BLaER1 treated with 17β-estradiol and CSF1 and Interleukin-3, amounts not matched to agents 10 nM and 100 nM (cell line): ENCODE data around the gene CCDC6.

Source experiments
- H3K27ac ChIP-seq, 11 experiments: shearing (Covaris generic); formaldehyde crosslinking; 2 replicates each; pipeline ENCODE4 v1.8.1; 2022
- H3K27me3 ChIP-seq, 11 experiments: shearing (Covaris generic); formaldehyde crosslinking; 2 replicates each; pipeline ENCODE4 v1.8.1; 2022
- H3K36me3 ChIP-seq, 11 experiments: shearing (Covaris generic); formaldehyde crosslinking; 2 replicates each; pipeline ENCODE4 v1.8.1; 2022
- H3K4me1 ChIP-seq, 10 experiments: shearing (Covaris generic); formaldehyde crosslinking; 2 replicates each; pipeline ENCODE4 v1.8.1; 2022
- H3K4me2 ChIP-seq, 11 experiments: shearing (Covaris generic); formaldehyde crosslinking; 2 replicates each; pipeline ENCODE4 v1.8.1; 2022
- H3K4me3 ChIP-seq, 10 experiments: shearing (Covaris generic); formaldehyde crosslinking; 2 replicates each; pipeline ENCODE4 v1.8.1; 2022
- H3K9ac ChIP-seq, 11 experiments: shearing (Covaris generic); formaldehyde crosslinking; 2 replicates each; pipeline ENCODE4 v1.8.1; 2022
- H3K9me3 ChIP-seq, 11 experiments: shearing (Covaris generic); formaldehyde crosslinking; replicated peaks in 1 of 11; 2 replicates each; pipeline ENCODE4 v1.8.1; 2022
- H4K20me1 ChIP-seq, 11 experiments: shearing (Covaris generic); formaldehyde crosslinking; 2 replicates each; pipeline ENCODE4 v1.8.1; 2022
- Cebpa-rat ChIP-seq, 11 experiments: shearing (Covaris generic); IDR thresholded peaks; 2 replicates each; pipeline ENCODE4 v1.8.1; 2022

Gene CCDC6

DNA sequence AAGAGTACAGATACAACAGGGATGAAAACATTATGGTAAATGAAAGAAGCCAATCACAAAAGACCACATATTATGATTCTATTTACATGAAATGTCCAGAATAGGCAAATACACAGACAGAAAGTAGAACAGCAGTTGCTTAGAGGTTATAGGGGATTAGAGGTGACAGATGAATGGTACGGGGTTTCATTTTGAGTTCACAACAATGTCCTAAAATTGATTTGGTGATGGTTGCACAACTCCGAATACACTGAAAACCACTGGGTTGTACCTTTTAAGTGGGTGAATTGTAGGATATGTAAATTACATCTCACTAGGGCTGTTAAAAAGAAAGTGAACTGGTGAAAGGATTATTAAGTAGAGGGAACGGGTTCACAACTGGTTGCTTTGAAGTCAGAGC lies 76.8 kb downstream of the CCDC6 start:
- Histone ChIP-seq H3K9me3 (peaks cover 5 to 21% (median 18%) of the 10 kb centered on the region in 11 experiments; a peak in 20 of 22 replicates), H4K20me1 (peaks cover 0 to 30% (median 0%) of the 10 kb centered on the region in 11 experiments; a peak in 6 of 22 replicates), H3K4me3 (no peak overlapping the region), H3K27me3 (no peaks in the 10 kb centered on the region), H3K36me3 (peaks cover 49 to 80% (median 70%) of the 10 kb centered on the region in 11 experiments), H3K9ac (no peak overlapping the region), H3K4me1 (peaks cover 24 to 38% (median 35%) of the 10 kb centered on the region in 10 experiments), H3K27ac (no peak overlapping the region), H3K4me2 (no peak overlapping the region)
- no peak for TF ChIP-seq Cebpa-rat (IDR thresholded peaks at IDR 0.05)

- Histone ChIP-seq H3K9ac (no peak overlapping the region), H3K36me3 (peaks cover 55 to 86% (median 76%) of the 10 kb centered on the region in 11 experiments), H4K20me1 (peaks cover 0 to 25% (median 0%) of the 10 kb centered on the region in 11 experiments; a peak in 6 of 22 replicates), H3K27me3 (no peaks in the 10 kb centered on the region), H3K4me2 (no peak overlapping the region), H3K27ac (no peak overlapping the region), H3K4me1 (peaks cover 21 to 33% (median 29%) of the 10 kb centered on the region in 10 experiments), H3K4me3 (no peak overlapping the region), H3K9me3 (peaks cover 9 to 27% (median 23%) of the 10 kb centered on the region in 11 experiments)
- TF ChIP-seq Cebpa-rat (IDR thresholded peaks at IDR 0.05): no peak
These were observed 77.3 kb downstream of the CCDC6 start for GRCh38 chr10:59829024-59829423.

- H3K27me3 ChIP-seq: no peaks in the 10 kb centered on the region
- peaks cover 0 to 5% (median 0%) of the 10 kb centered on the region in 10 experiments; a peak in 1 of 20 replicates for H3K4me1 ChIP-seq
- no peak overlapping the region for H3K9ac ChIP-seq
- H3K36me3 ChIP-seq: peaks cover 63 to 96% (median 88%) of the 10 kb centered on the region in 11 experiments
- H3K4me2 ChIP-seq: no peak overlapping the region
- H4K20me1 ChIP-seq: peaks cover 0 to 9% (median 0%) of the 10 kb centered on the region in 11 experiments; a peak in 6 of 22 replicates
- H3K27ac ChIP-seq: no peak overlapping the region
- H3K9me3 ChIP-seq: peaks cover 27 to 44% (median 35%) of the 10 kb centered on the region in 11 experiments
- H3K4me3 ChIP-seq: no peak overlapping the region
- TF ChIP-seq Cebpa-rat (IDR thresholded peaks at IDR 0.05): no peak
These were observed 80.4 kb downstream of the CCDC6 start for GRCh38 chr10:59825932-59826331.

GRCh38 chr10:59823751-59824150 lies 82.6 kb downstream of the CCDC6 start:
- Histone ChIP-seq H3K27ac (no peak overlapping the region), H3K4me2 (no peak overlapping the region), H4K20me1 (peaks cover 0 to 16% (median 0%) of the 10 kb centered on the region in 11 experiments; a peak in 6 of 22 replicates), H3K4me3 (no peak overlapping the region), H3K27me3 (no peaks in the 10 kb centered on the region), H3K9me3 (peaks cover 27 to 44% (median 35%) of the 10 kb centered on the region in 11 experiments), H3K36me3 (peaks cover 53 to 96% (median 75%) of the 10 kb centered on the region in 11 experiments), H3K9ac (no peak overlapping the region), H3K4me1 (0 out of 20 replicates have a peak, but pooled peaks cover 0 to 4% (median 0%) of the 10 kb centered on the region in 10 experiments)
- TF ChIP-seq Cebpa-rat (IDR thresholded peaks at IDR 0.05): no peak

- H3K4me1 ChIP-seq: peaks cover 0 to 4% (median 0%) of the 10 kb centered on the region in 10 experiments; a peak in 1 of 20 replicates
- H3K27me3 ChIP-seq: no peaks in the 10 kb centered on the region
- H3K27ac ChIP-seq: no peak overlapping the region
- H3K9ac ChIP-seq: no peak overlapping the region
- no peak for TF ChIP-seq Cebpa-rat (IDR thresholded peaks at IDR 0.05)
- H3K4me2 ChIP-seq: no peak overlapping the region
- H3K9me3 ChIP-seq: peaks cover 27 to 44% (median 35%) of the 10 kb centered on the region in 11 experiments
- H3K36me3 ChIP-seq: peaks cover 55 to 96% (median 74%) of the 10 kb centered on the region in 11 experiments
- no peak overlapping the region for H3K4me3 ChIP-seq
- peaks cover 0 to 11% (median 0%) of the 10 kb centered on the region in 11 experiments; a peak in 6 of 22 replicates for H4K20me1 ChIP-seq
These were observed 83.2 kb downstream of the CCDC6 start for GRCh38 chr10:59823111-59823510.

DNA sequence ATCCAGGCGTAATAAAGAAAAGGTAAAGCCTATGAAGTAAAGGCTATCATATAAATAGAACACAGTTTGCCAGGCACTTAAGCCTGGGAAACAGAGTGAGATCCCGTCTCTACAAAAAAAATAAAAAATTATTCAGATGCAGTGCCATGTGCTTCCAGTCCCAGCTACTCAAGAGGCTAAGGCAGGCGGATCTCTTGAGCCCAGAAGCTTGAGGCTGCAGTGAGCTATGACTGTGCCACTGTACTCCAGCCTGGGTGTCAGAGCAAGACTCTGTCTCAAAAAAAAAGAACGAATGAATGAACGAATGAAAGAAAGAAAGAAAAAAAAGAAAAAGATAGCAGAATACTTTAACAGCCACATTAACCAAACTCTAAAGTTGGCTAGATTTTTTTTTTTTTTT lies 85.9 kb downstream of the CCDC6 start:
- Histone ChIP-seq H3K4me3 (no peak overlapping the region), H3K9me3 (peaks cover 24 to 31% (median 27%) of the 10 kb centered on the region in 11 experiments), H3K4me2 (no peak overlapping the region), H3K36me3 (peaks cover 54 to 96% (median 72%) of the 10 kb centered on the region in 11 experiments), H3K27me3 (no peaks in the 10 kb centered on the region), H3K27ac (no peak overlapping the region), H4K20me1 (peaks cover 0 to 15% (median 0%) of the 10 kb centered on the region in 11 experiments; a peak in 5 of 22 replicates), H3K4me1 (peaks cover 0 to 5% (median 0%) of the 10 kb centered on the region in 10 experiments; a peak in 1 of 20 replicates), H3K9ac (no peak overlapping the region)
- no peak for TF ChIP-seq Cebpa-rat (IDR thresholded peaks at IDR 0.05)

GRCh38 chr10:59819683-59820082 lies 86.7 kb downstream of the CCDC6 start:
- no peak overlapping the region for H3K4me3 ChIP-seq
- no peak overlapping the region for H3K27ac ChIP-seq
- peaks cover 16 to 24% (median 21%) of the 10 kb centered on the region in 11 experiments; a peak in 21 of 22 replicates for H3K9me3 ChIP-seq
- H3K4me1 ChIP-seq: peaks cover 0 to 5% (median 0%) of the 10 kb centered on the region in 10 experiments; a peak in 1 of 20 replicates
- H3K27me3 ChIP-seq: no peaks in the 10 kb centered on the region
- peaks cover 0 to 15% (median 0%) of the 10 kb centered on the region in 11 experiments; a peak in 5 of 22 replicates for H4K20me1 ChIP-seq
- no peak for TF ChIP-seq Cebpa-rat (IDR thresholded peaks at IDR 0.05)
- H3K9ac ChIP-seq: no peak overlapping the region
- H3K4me2 ChIP-seq: no peak overlapping the region
- peaks cover 46 to 94% (median 68%) of the 10 kb centered on the region in 11 experiments for H3K36me3 ChIP-seq

GRCh38 chr10:59819265-59819664 lies 87.1 kb downstream of the CCDC6 start:
- H4K20me1 ChIP-seq: peaks cover 0 to 15% (median 0%) of the 10 kb centered on the region in 11 experiments; a peak in 5 of 22 replicates
- H3K4me1 ChIP-seq: peaks cover 0 to 5% (median 0%) of the 10 kb centered on the region in 10 experiments; a peak in 1 of 20 replicates
- TF ChIP-seq Cebpa-rat (IDR thresholded peaks at IDR 0.05): no peak
- H3K27ac ChIP-seq: no peak overlapping the region
- H3K9ac ChIP-seq: no peak overlapping the region
- no peaks in the 10 kb centered on the region for H3K27me3 ChIP-seq
- peaks cover 12 to 20% (median 19%) of the 10 kb centered on the region in 11 experiments; a peak in 20 of 22 replicates for H3K9me3 ChIP-seq
- H3K36me3 ChIP-seq: peaks cover 46 to 94% (median 64%) of the 10 kb centered on the region in 11 experiments
- no peak overlapping the region for H3K4me3 ChIP-seq
- H3K4me2 ChIP-seq: no peak overlapping the region

DNA sequence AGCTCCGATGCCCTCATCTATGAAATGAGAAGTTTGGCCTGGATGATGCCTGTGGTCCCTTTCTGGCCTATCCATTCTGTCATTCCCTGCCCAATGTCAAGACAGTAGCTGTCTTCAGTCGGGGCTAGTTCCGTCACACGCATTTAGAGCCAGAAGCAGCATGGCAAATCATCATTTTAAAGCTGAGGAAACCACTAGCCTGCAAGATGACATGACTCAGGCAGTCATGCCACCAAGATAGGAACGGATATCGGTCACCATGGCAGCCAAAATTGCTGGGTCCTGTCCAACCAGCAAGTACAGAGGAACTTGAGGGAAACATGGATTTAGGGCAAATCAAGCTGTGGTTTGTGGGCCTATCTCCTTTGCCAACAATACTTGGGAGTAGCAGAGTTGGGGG lies 88.6 kb downstream of the CCDC6 start:
- Histone ChIP-seq H3K27ac (no peak overlapping the region), H3K9me3 (peaks cover 0 to 5% (median 4%) of the 10 kb centered on the region in 11 experiments; a peak in 9 of 22 replicates), H3K36me3 (peaks cover 42 to 94% (median 60%) of the 10 kb centered on the region in 11 experiments), H3K4me2 (no peak overlapping the region), H3K9ac (no peak overlapping the region), H3K4me1 (peaks cover 0 to 5% (median 0%) of the 10 kb centered on the region in 10 experiments; a peak in 1 of 20 replicates), H3K4me3 (no peak overlapping the region), H3K27me3 (no peaks in the 10 kb centered on the region), H4K20me1 (peaks cover 0 to 15% (median 0%) of the 10 kb centered on the region in 11 experiments; a peak in 4 of 22 replicates)
- TF ChIP-seq Cebpa-rat (IDR thresholded peaks at IDR 0.05): no peak
